GM21619 (cell line): ENCODE results near the gene NADK.

ENCODE experiments used
- ATAC-seq: cut with Tn5 transposase; IDR thresholded peaks from one replicate; pipeline ENCODE4 v1.9.1; 2021; ENCODE audit not compliant: unreplicated experiment

Gene NADK

GRCh38 chr1:1764876-1765470 lies 13.3 kb downstream of the NADK start:
- no peak for ATAC-seq

GRCh38 chr1:1763657-1764621 lies 14.3 kb downstream of the NADK start:
- ATAC-seq: no peak

- no peak for ATAC-seq
These were observed 16.5 kb downstream of the NADK start for GRCh38 chr1:1761504-1762376.

GRCh38 chr1:1760715-1761114 lies 17.6 kb downstream of the NADK start:
- no peak for ATAC-seq

- no peak for ATAC-seq
These were observed 18.0 kb downstream of the NADK start for GRCh38 chr1:1760345-1760650.

- ATAC-seq: no peak
These were observed 18.6 kb downstream of the NADK start for GRCh38 chr1:1759456-1760344.

- no peak for ATAC-seq
These were observed 19.4 kb downstream of the NADK start for GRCh38 chr1:1758692-1759455.

GRCh38 chr1:1758059-1758621 lies 20.1 kb downstream of the NADK start:
- no peak for ATAC-seq

GRCh38 chr1:1757422-1758058 lies 20.7 kb downstream of the NADK start:
- no peak for ATAC-seq

- no peak for ATAC-seq
These were observed 21.4 kb downstream of the NADK start for GRCh38 chr1:1756661-1757421.

GRCh38 chr1:1755852-1756251 lies 22.4 kb downstream of the NADK start:
- no peak for ATAC-seq

GRCh38 chr1:1755426-1755825 lies 22.8 kb downstream of the NADK start:
- ATAC-seq: no peak

- no peak for ATAC-seq
These were observed 24.0 kb downstream of the NADK start for GRCh38 chr1:1754051-1754815.

GRCh38 chr1:1753607-1754005 lies 24.7 kb downstream of the NADK start:
- ATAC-seq: no peak

GRCh38 chr1:1752636-1753606 lies 25.3 kb downstream of the NADK start:
- no peak for ATAC-seq

- ATAC-seq: no peak
These were observed 26.1 kb downstream of the NADK start for GRCh38 chr1:1752190-1752589.
